Type B pancreatic cell (in vitro differentiated cells): ENCODE measurements around the gene MAP3K9. TPM values are rescaled to one million over a fixed set of nuclear protein-coding genes. Genes with fewer than 3 reads are reported as not detected.
"Not testable (repeated sequence)": the region's sequence is repeated elsewhere in the genome, so short reads cannot be mapped to it uniquely, and the experiment has no call there.

Experiments
- DNase-seq: peaks from one replicate; pipeline ENCODE4 v3.0.0; 2021; ENCODE audit warnings: mixed read lengths; ENCODE audit not compliant: unreplicated experiment; ENCODE audit errors: extremely low spot score
- H3K27ac Mint-ChIP-seq: 2 replicates; pipeline ENCODE4 v1.8.0; 2021; ENCODE audit warnings: mild to moderate bottlenecking, mixed read lengths
- H3K27me3 Mint-ChIP-seq: 2 replicates; pipeline ENCODE4 v1.8.0; 2021; ENCODE audit warnings: mixed read lengths
- H3K36me3 Mint-ChIP-seq: 2 replicates; pipeline ENCODE4 v1.8.0; 2021; ENCODE audit warnings: mixed read lengths
- H3K4me1 Mint-ChIP-seq: one replicate; pipeline ENCODE4 v1.8.0; 2021; ENCODE audit warnings: mixed read lengths; ENCODE audit not compliant: unreplicated experiment
- H3K4me3 Mint-ChIP-seq: 2 replicates; pipeline ENCODE4 v1.8.0; 2021; ENCODE audit warnings: mild to moderate bottlenecking, mixed read lengths
- H3K9me3 Mint-ChIP-seq: 2 replicates; pipeline ENCODE4 v1.8.0; 2021; ENCODE audit warnings: mixed read lengths
- CTCF ChIP-seq: fragments of 200-600 bp; sonication (generic); conservative IDR thresholded peaks from 2 replicates; pipeline ENCODE4 v1.5.0; 2021; ENCODE audit warnings: antibody characterized with exemption, mild to moderate bottlenecking
- long read RNA-seq: library from polyadenylated mRNA; unstranded; transcript quantifications from one replicate; pipeline ENCODE4 v2.0.0, GENCODE V29; 2020
- total RNA-seq: library from RNA; stranded (reverse); gene quantifications from 2 replicates; pipeline ENCODE4 v1.2.1, GENCODE V29; 2021; ENCODE audit warnings: low replicate concordance

The MAP3K9 gene
- 14.9 and 27.4 TPM in 2 replicates for total RNA-seq
- long read RNA-seq, partial matches to known transcripts = 1 of 9 reads
- long read RNA-seq, other reads (novel, unspliced or antisense) = 8 of 9 reads

GRCh38 chr14:70809225-70810219 lies at the start of gene MAP3K9:
Gene MAP3K9, minus strand, starts transcription at chr14:70809513. Its CDS starts 342 bp downstream, at chr14:70809171.
- H3K36me3 Mint-ChIP-seq = no peaks in the 10 kb centered on the region
- H3K27ac Mint-ChIP-seq = peak within 1 kb of the TSS; percentile 80
- H3K4me3 Mint-ChIP-seq = peak within 1 kb of the TSS; percentile 88
- no peaks in the 10 kb centered on the region for H3K27me3 Mint-ChIP-seq
- peak; percentile 94 for DNase-seq
- no peak for TF ChIP-seq CTCF
- no peaks in the 10 kb centered on the region for H3K9me3 Mint-ChIP-seq
- peaks cover 12% of the 10 kb centered on the region for H3K4me1 Mint-ChIP-seq

- Mint-ChIP-seq H3K36me3 (no peaks in the 10 kb centered on the region), H3K9me3 (no peaks in the 10 kb centered on the region), H3K4me1 (no peaks in the 10 kb centered on the region), H3K27ac (no peak overlapping the region), H3K4me3 (no peak overlapping the region), H3K27me3 (no peaks in the 10 kb centered on the region)
- TF ChIP-seq CTCF = no peak
- no peak for DNase-seq
These were observed 49.3 kb upstream of the MAP3K9 start for GRCh38 chr14:70858641-70859040.

GRCh38 chr14:70857496-70857890 lies 48.2 kb upstream of the MAP3K9 start:
- DNase-seq = no peak
- Mint-ChIP-seq H3K4me1 (no peaks in the 10 kb centered on the region), H3K27ac (no peak overlapping the region), H3K27me3 (no peaks in the 10 kb centered on the region), H3K4me3 (no peak overlapping the region), H3K9me3 (no peaks in the 10 kb centered on the region), H3K36me3 (no peaks in the 10 kb centered on the region)
- TF ChIP-seq CTCF = no peak

- Mint-ChIP-seq H3K27me3 (no peaks in the 10 kb centered on the region), H3K4me1 (no peaks in the 10 kb centered on the region), H3K36me3 (no peaks in the 10 kb centered on the region), H3K4me3 (no peak overlapping the region), H3K27ac (no peak overlapping the region), H3K9me3 (no peaks in the 10 kb centered on the region)
- DNase-seq = no peak
- no peak for TF ChIP-seq CTCF
These were observed 47.7 kb upstream of the MAP3K9 start for GRCh38 chr14:70856851-70857495.

- Mint-ChIP-seq H3K27me3 (no peaks in the 10 kb centered on the region), H3K9me3 (no peaks in the 10 kb centered on the region), H3K4me1 (no peaks in the 10 kb centered on the region), H3K4me3 (no peak overlapping the region), H3K36me3 (no peaks in the 10 kb centered on the region), H3K27ac (no peak overlapping the region)
- no peak for DNase-seq
- no peak for TF ChIP-seq CTCF
These were observed 46.2 kb upstream of the MAP3K9 start for GRCh38 chr14:70855486-70855885.

GRCh38 chr14:70853658-70854057 lies 44.3 kb upstream of the MAP3K9 start:
- H3K27me3 Mint-ChIP-seq, H3K9me3 Mint-ChIP-seq, H3K36me3 Mint-ChIP-seq, H3K27ac Mint-ChIP-seq, H3K4me3 Mint-ChIP-seq, DNase-seq, H3K4me1 Mint-ChIP-seq: not testable (repeated sequence)
